H1 (cell line): Measurements from ENCODE around the gene PLBD2. TPM values are rescaled to one million over a fixed set of nuclear protein-coding genes. Genes with fewer than 3 reads are reported as not detected.
A peak's percentile ranks its signal among the peaks of the same experiment; 100 is the strongest.

Source experiments
- CTCF ChIA-PET: fragments of 300-600 bp; sonication (Branson Sonifier 250); formaldehyde crosslinking; loops from one replicate; lab custom pipeline; 2021; ENCODE audit not compliant: partially characterized antibody; lab: Charles Lee
- POLR2A ChIA-PET: fragments of 300-600 bp; sonication (Branson Sonifier 250); formaldehyde crosslinking; loops from one replicate; lab custom pipeline; 2021; ENCODE audit warnings: inconsistent platforms; ENCODE audit not compliant: partially characterized antibody; lab: Charles Lee
- DNase-seq, 2 experiments: peaks; one replicate each; pipeline versions ENCODE4 v3.0.0 to v3.0.0-alpha.2; 2010 to 2022; ENCODE audit warnings: low spot score in 2 of 2, low read depth in 1 of 2, mixed read lengths in 1 of 2
- FAIRE-seq: peaks from 2 replicates; lab custom pipeline; 2011; peaks lifted over from hg19 to GRCh38; lab: Jason Lieb, UNC
- H2AFZ ChIP-seq: 2 replicates; pipeline ENCODE4 v1.8.1; 2012; ENCODE audit warnings: low read length, inconsistent platforms
- H2AK5ac ChIP-seq: 2 replicates; pipeline ENCODE4 v1.6.1; 2013; ENCODE audit warnings: low read depth, low read length
- H2BK120ac ChIP-seq: replicated peaks from 2 replicates; pipeline ENCODE3; 2013; ENCODE audit warnings: low read depth, low read length, inconsistent platforms
- H2BK12ac ChIP-seq: 2 replicates; pipeline ENCODE4 v1.6.1; 2013; ENCODE audit warnings: low read depth, low read length
- H2BK15ac ChIP-seq: 2 replicates; pipeline ENCODE4 v1.6.1; 2013; ENCODE audit warnings: low read length
- H2BK20ac ChIP-seq: 2 replicates; pipeline ENCODE4 v1.6.1; 2013; ENCODE audit warnings: low read length
- H2BK5ac ChIP-seq: 2 replicates; pipeline ENCODE4 v1.6.1; 2013; ENCODE audit warnings: low read depth, low read length
- H3K14ac ChIP-seq: 2 replicates; pipeline ENCODE4 v1.6.1; 2013; ENCODE audit warnings: inconsistent platforms; ENCODE audit not compliant: insufficient read length
- H3K18ac ChIP-seq: 2 replicates; pipeline ENCODE4 v1.6.1; 2013; ENCODE audit warnings: low read length; ENCODE audit errors: extremely low read depth
- H3K23ac ChIP-seq: 2 replicates; pipeline ENCODE4 v1.6.1; 2013; ENCODE audit warnings: inconsistent platforms; ENCODE audit not compliant: insufficient read length
- H3K23me2 ChIP-seq: 2 replicates; pipeline ENCODE4 v1.6.1; 2013; ENCODE audit warnings: low read depth, low read length
- H3K27ac ChIP-seq: 2 replicates; pipeline ENCODE4 v1.6.1; 2011; ENCODE audit warnings: low read depth, low read length, inconsistent platforms
- H3K27me3 ChIP-seq, 4 experiments: replicated peaks in 1 of 4; 1 replicate in 1 of 4; 2 replicates in 3 of 4; pipeline versions ENCODE4 v1.6.1 to v1.8.1; 2011 to 2013; ENCODE audit warnings: low read length in 3 of 4, mild to moderate bottlenecking in 3 of 4, inconsistent platforms in 2 of 4, mixed read lengths in 2 of 4, moderate library complexity in 1 of 4; ENCODE audit not compliant: control insufficient read depth in 3 of 4, insufficient read depth in 3 of 4; ENCODE audit errors: extremely low read depth in 1 of 4
- H3K36me3 ChIP-seq, 4 experiments: 2 replicates each; pipeline versions ENCODE4 v1.6.1 to v1.8.1; 2011 to 2013; ENCODE audit warnings: mild to moderate bottlenecking in 4 of 4, low read length in 3 of 4, moderate library complexity in 2 of 4, control low read depth in 1 of 4, inconsistent platforms in 1 of 4; ENCODE audit not compliant: insufficient read depth in 4 of 4, control insufficient read depth in 2 of 4
- H3K4ac ChIP-seq: replicated peaks from 2 replicates; pipeline ENCODE3; 2013; ENCODE audit warnings: low read length, low read depth, mixed read lengths, inconsistent platforms; ENCODE audit not compliant: insufficient read length
- H3K4me1 ChIP-seq, 4 experiments: replicated peaks in 1 of 4; 1 replicate in 1 of 4; 2 replicates in 3 of 4; pipeline versions ENCODE4 v1.6.1 to v1.8.1; 2011 to 2013; ENCODE audit warnings: low read length in 3 of 4, inconsistent platforms in 2 of 4, mixed read lengths in 1 of 4; ENCODE audit not compliant: insufficient read depth in 4 of 4, control insufficient read depth in 3 of 4
- H3K4me2 ChIP-seq, 2 experiments: 2 replicates each; pipeline versions ENCODE4 v1.6.1 to v1.8.1; 2011 to 2013; ENCODE audit warnings: low read depth in 2 of 2, low read length in 2 of 2, control low read depth in 1 of 2, inconsistent platforms in 1 of 2, mild to moderate bottlenecking in 1 of 2; ENCODE audit not compliant: insufficient read depth in 1 of 2
- H3K4me3 ChIP-seq, 4 experiments: fragments of 200-600, 300-600 bp in 1 of 4; sonication (generic), shearing (Covaris generic), sonication (Bioruptor Twin) in 1 of 4; 2 replicates each; pipeline versions ENCODE4 v1.5.1 to v1.8.1; 2011 to 2016; ENCODE audit warnings: low read length in 4 of 4, low read depth in 3 of 4, control low read depth in 2 of 4, inconsistent platforms in 2 of 4, mild to moderate bottlenecking in 2 of 4, mixed read lengths in 1 of 4, moderate library complexity in 1 of 4; ENCODE audit not compliant: insufficient read depth in 2 of 4; ENCODE audit errors: extremely low read depth in 1 of 4
- H3K56ac ChIP-seq: replicated peaks from 2 replicates; pipeline ENCODE3; 2013; ENCODE audit warnings: low read depth, mild to moderate bottlenecking, mixed read lengths, low read length, inconsistent platforms; ENCODE audit not compliant: insufficient read length
- H3K79me1 ChIP-seq: 2 replicates; pipeline ENCODE4 v1.6.1; 2013; ENCODE audit warnings: low read depth, low read length, control low read depth
- H3K79me2 ChIP-seq, 2 experiments: 2 replicates each; pipeline versions ENCODE4 v1.6.1 to v1.8.1; 2012 to 2013; ENCODE audit warnings: low read length in 2 of 2, mild to moderate bottlenecking in 2 of 2, inconsistent platforms in 1 of 2; ENCODE audit not compliant: insufficient read depth in 2 of 2, control insufficient read depth in 1 of 2
- H3K9ac ChIP-seq, 4 experiments: replicated peaks in 1 of 4; 1 replicate in 1 of 4; 2 replicates in 3 of 4; pipeline versions ENCODE4 v1.6.1 to v1.8.1; 2011 to 2013; ENCODE audit warnings: low read depth in 3 of 4, low read length in 3 of 4, control low read depth in 2 of 4, mild to moderate bottlenecking in 2 of 4, moderate library complexity in 2 of 4, inconsistent platforms in 1 of 4; ENCODE audit errors: extremely low read depth in 1 of 4
- H3K9me3 ChIP-seq, 2 experiments: 2 replicates each; pipeline versions ENCODE4 v1.6.1 to v1.8.1; 2012 to 2013; ENCODE audit warnings: mild to moderate bottlenecking in 2 of 2, moderate library complexity in 2 of 2, control low read depth in 1 of 2, inconsistent platforms in 1 of 2, low read depth in 1 of 2, low read length in 1 of 2, mixed read lengths in 1 of 2; ENCODE audit not compliant: insufficient read depth in 2 of 2
- H4K20me1 ChIP-seq, 2 experiments: replicated peaks in 1 of 2; 2 replicates each; pipeline versions ENCODE3 to v1.8.1; 2011 to 2013; ENCODE audit warnings: inconsistent platforms in 2 of 2, low read length in 2 of 2, mild to moderate bottlenecking in 1 of 2; ENCODE audit not compliant: insufficient read depth in 2 of 2, control insufficient read depth in 1 of 2
- H4K5ac ChIP-seq: 2 replicates; pipeline ENCODE4 v1.6.1; 2013; ENCODE audit warnings: low read length, low read depth, mixed read lengths, inconsistent platforms; ENCODE audit not compliant: insufficient read length
- H4K8ac ChIP-seq: 2 replicates; pipeline ENCODE4 v1.8.0; 2013; ENCODE audit warnings: mild to moderate bottlenecking, moderate library complexity, low read length, inconsistent platforms; ENCODE audit not compliant: insufficient read depth; ENCODE audit errors: extremely low read depth
- H4K91ac ChIP-seq: replicated peaks from 2 replicates; pipeline ENCODE3; 2013; ENCODE audit warnings: low read length, mixed read lengths, inconsistent platforms; ENCODE audit not compliant: insufficient read length
- EP300 ChIP-seq, 2 experiments: IDR thresholded peaks; 1 replicate in 1 of 2; 2 replicates in 1 of 2; pipeline ENCODE4 v1.6.1; 2011 to 2012; ENCODE audit warnings: low read depth in 2 of 2, low read length in 2 of 2, mild to moderate bottlenecking in 2 of 2, borderline replicate concordance in 1 of 2, inconsistent platforms in 1 of 2, moderate library complexity in 1 of 2
- MAX ChIP-seq: IDR thresholded peaks from 2 replicates; pipeline ENCODE4 v1.6.1; 2012; ENCODE audit warnings: inconsistent platforms
- SIN3A ChIP-seq, 2 experiments: IDR thresholded peaks in 1 of 2; conservative IDR thresholded peaks in 1 of 2; 2 replicates each; pipeline ENCODE4 v1.6.1; 2011 to 2012; ENCODE audit warnings: low read length in 2 of 2, improper control_type of control experiment in 1 of 2, low read depth in 1 of 2, mild to moderate bottlenecking in 1 of 2
- WGBS, 2 experiments: shearing (Covaris generic) in 1 of 2; methylation state at CpG; one replicate each; pipeline versions ENCODE4 v1.1.6 to v1.1.7; 2013 to 2015; ENCODE audit warnings: low lambda C conversion rate in 2 of 2, mixed read lengths in 2 of 2, inconsistent platforms in 1 of 2, low coverage in 1 of 2, missing lambda C conversion rate in 1 of 2; ENCODE audit not compliant: insufficient replicate concordance in 2 of 2, insufficient coverage in 1 of 2, insufficient read length in 1 of 2; ENCODE audit errors: extremely low coverage in 1 of 2, missing lambda C conversion rate in 1 of 2; 5-methylcytosine and 5-hydroxymethylcytosine counted together
- polyA plus RNA-seq, 7 experiments: library from polyadenylated mRNA; depleted of rRNA in 3 of 7; stranded (reverse) in 5 of 7; unstranded in 2 of 7; fragments of >200 nt in 5 of 7; fragments of 200-250 nt in 2 of 7; gene quantifications; 1 replicate in 5 of 7; 2 replicates in 1 of 7; 4 replicates in 1 of 7; pipeline versions ENCODE4 v1.2.1 to v1.2.3, GENCODE V29; 2011 to 2013; ENCODE audit warnings: missing spikeins in 2 of 7, mixed read lengths in 2 of 7
- total RNA-seq: library from RNA; stranded (reverse); fragmentation: NEBNext Ultra II Directional; extraction: Animal tissue kit (Norgen Biotek cat#: 25700); gene quantifications from 2 replicates; pipeline ENCODE4 v1.2.1, GENCODE V29; 2021

PLBD2 gene
- total and polyA plus RNA-seq, 2 of the 8 experiments (the other 6 are each of a cell fraction or from before 2014, with no cell fraction given) = 16.8 to 33.5 TPM

GRCh38 chr12:113436993-113437728 is 78.8 kb downstream of the PLBD2 start:
- no peaks in the 10 kb centered on the region for H4K20me1 ChIP-seq
- WGBS, 2 experiments = 81 to 100% methylated on average over 2 to 6 of the region's 6 CpGs
- H3K4me1 ChIP-seq = peaks cover 0 to 2% (median under 1%) of the 10 kb centered on the region in 4 experiments; a peak in 2 of 7 replicates
- no peaks in the 10 kb centered on the region; a peak in 2 of 7 replicates for H3K27me3 ChIP-seq
- H3K9ac ChIP-seq = no peak overlapping the region
- no peak overlapping the region for H2BK12ac ChIP-seq
- H3K79me2 ChIP-seq = no peaks in the 10 kb centered on the region
- H3K36me3 ChIP-seq = no peaks in the 10 kb centered on the region; a peak in 1 of 8 replicates
- no peak overlapping the region; the same call in 1 of the 2 replicates for H4K8ac ChIP-seq
- no peak for TF ChIP-seq EP300 (IDR thresholded peaks at IDR 0.05; ENCODE audit: borderline replicate concordance in 1 of 2, low read depth in 2 of 2, low read length in 2 of 2)
- no peak for TF ChIP-seq SIN3A (conservative IDR thresholded peaks at IDR 0.05 in 1 of 2, IDR thresholded peaks at IDR 0.05 in 1 of 2; ENCODE audit: low read depth in 1 of 2, low read length in 2 of 2)
- TF ChIP-seq MAX = no peak
- H3K23me2 ChIP-seq = peaks cover 6% of the 10 kb centered on the region; the same call in 1 of the 2 replicates
- no peak overlapping the region for H2BK15ac ChIP-seq
- H3K56ac ChIP-seq = no peak overlapping the region
- ChIA-PET CTCF (interaction anchor here (1.3 to 3.1 kb wide), 3 partner anchors 11 to 13 kb away, joined by 3 to 26 read pairs (median 6); no protein-coding TSS in a partner anchor), POLR2A (no interaction called here)
- H3K4me3 ChIP-seq = no peak overlapping the region
- H3K23ac ChIP-seq = no peak overlapping the region
- H3K14ac ChIP-seq = no peak overlapping the region
- H2BK5ac ChIP-seq = no peak overlapping the region
- H3K4me2 ChIP-seq = no peak overlapping the region
- H4K5ac ChIP-seq = no peak overlapping the region
- H3K9me3 ChIP-seq = no peaks in the 10 kb centered on the region; a peak in 1 of 4 replicates
- no peak overlapping the region for H4K91ac ChIP-seq
- H3K27ac ChIP-seq = no peak overlapping the region
- H3K4ac ChIP-seq = no peak overlapping the region
- no peak overlapping the region for H2BK20ac ChIP-seq
- H2BK120ac ChIP-seq = no peak overlapping the region
- no peaks in the 10 kb centered on the region for H3K79me1 ChIP-seq
- FAIRE-seq (no peak), DNase-seq (no peak)
- peak overlapping the region; percentile 77; the same call in 1 of the 2 replicates for H2AK5ac ChIP-seq
- no peak overlapping the region for H2AFZ ChIP-seq
- no peak overlapping the region for H3K18ac ChIP-seq
